OCI-LY7 (cell line): ENCODE measurements around the gene CHN2.

ENCODE experiments used
- CTCF ChIP-seq: fragments of 200-600 bp; sonication (generic); conservative IDR thresholded peaks from 2 replicates; pipeline ENCODE4 v1.5.1; 2014; ENCODE audit warnings: mild to moderate bottlenecking, antibody characterized with exemption, low read length, moderate library complexity, mixed read lengths
- EZH2phosphoT487 ChIP-seq: fragments of 200-600 bp; sonication (generic); IDR thresholded peaks from 2 replicates; pipeline ENCODE4 v1.6.1; 2018; ENCODE audit warnings: low read depth, borderline replicate concordance, mild to moderate bottlenecking, mixed run types, antibody characterized with exemption, low read length, moderate library complexity, mixed read lengths

GRCh38 chr7:29471444-29472138 lies 277.0 kb downstream of the CHN2 start:
- TF ChIP-seq CTCF (no peak), EZH2phosphoT487 (no peak)
